Measurements from ENCODE around the gene CYP26A1. TPM values are rescaled to one million over a fixed set of nuclear protein-coding genes. Genes with fewer than 3 reads are reported as not detected.

Gene CYP26A1
- total RNA-seq, 1 experiment from 2014 or later, result 1.7 TPM

- no peaks in the 10 kb centered on the region for H3K36me3 ChIP-seq
- H3K4me3 ChIP-seq, result no peak overlapping the region
- H3K27me3 ChIP-seq (replicated peaks), result no peaks in the 10 kb centered on the region
- peak in 1 of 2 experiments; percentile 34 for DNase-seq (ENCODE audit: low read depth in 1 of 2, low spot score in 2 of 2)
- peaks cover 70% of the 10 kb centered on the region for H3K4me1 ChIP-seq (replicated peaks)
- H3K9me3 ChIP-seq (replicated peaks), result no peaks in the 10 kb centered on the region
- peak overlapping the region; percentile 56 for H3K27ac ChIP-seq
Observed at GRCh38 chr10:93079663-93080349, 6.1 kb downstream of the CYP26A1 start.

DNA sequence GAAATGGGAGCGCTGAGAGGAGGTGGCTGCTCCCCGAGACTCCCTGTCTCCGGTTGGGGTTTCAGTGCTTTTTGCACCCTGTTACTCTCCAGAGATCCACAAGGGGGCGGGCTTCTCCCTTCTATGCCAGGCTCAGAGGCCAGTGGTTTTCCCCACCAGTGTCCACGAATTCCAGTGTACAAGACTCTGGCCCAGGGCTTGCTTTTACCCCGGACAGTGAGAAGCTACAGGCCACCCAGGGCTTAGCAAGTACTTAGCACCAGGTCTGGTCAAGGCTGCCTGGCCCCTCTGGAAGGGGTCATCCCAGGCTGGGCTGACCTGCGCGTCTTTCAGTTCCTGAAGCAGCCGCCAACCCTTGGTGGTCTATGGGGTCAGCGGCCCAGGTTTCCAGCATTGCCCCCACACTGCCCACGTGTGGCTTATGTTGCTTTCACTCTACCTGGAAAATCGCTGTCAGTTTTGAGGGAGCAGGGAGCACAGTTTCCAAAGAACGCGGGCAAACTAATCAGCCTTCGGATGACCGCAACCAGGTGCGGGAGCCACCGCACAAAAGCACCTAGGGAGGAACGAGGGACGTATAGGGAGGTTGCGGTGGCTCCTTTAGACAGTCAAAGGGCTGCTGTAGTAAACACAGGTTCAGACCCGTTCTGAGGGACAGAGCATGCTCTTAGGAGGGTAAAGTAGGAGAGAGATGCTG, 6.8 kb downstream of the CYP26A1 start:
- peak; percentile 72 to 76 for DNase-seq (ENCODE audit: low read depth in 1 of 2, low spot score in 2 of 2)
- Histone ChIP-seq H3K27ac (peak overlapping the region; percentile 56), H3K9me3 (replicated peaks) (no peaks in the 10 kb centered on the region), H3K36me3 (no peaks in the 10 kb centered on the region), H3K27me3 (replicated peaks) (no peaks in the 10 kb centered on the region), H3K4me3 (no peak overlapping the region), H3K4me1 (replicated peaks) (peaks cover 67% of the 10 kb centered on the region)

DNA sequence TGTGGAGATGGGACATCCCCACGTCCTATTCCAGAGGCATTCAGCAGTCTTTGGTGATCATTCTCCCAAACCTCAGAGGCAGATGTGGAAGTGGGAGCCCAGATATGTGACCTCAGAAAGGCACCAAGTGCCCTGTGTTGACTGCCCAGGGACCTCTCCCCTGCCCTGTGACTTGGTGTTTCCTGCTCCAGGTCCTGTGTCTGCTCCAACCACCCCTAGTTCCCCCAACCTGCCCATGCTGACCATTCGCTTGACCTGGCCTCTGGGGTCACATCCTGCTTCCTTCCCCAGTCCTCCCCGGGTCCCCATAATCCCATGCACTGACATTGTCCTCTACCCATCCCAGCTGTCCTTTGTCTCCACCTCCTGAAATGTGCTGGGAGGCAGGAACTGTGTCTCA, 7.6 kb downstream of the CYP26A1 start:
- no peak overlapping the region for H3K4me3 ChIP-seq
- H3K27me3 ChIP-seq (replicated peaks), result no peaks in the 10 kb centered on the region
- DNase-seq (ENCODE audit: low read depth in 1 of 2, low spot score in 2 of 2), result peak in 1 of 2 experiments; percentile 39
- H3K9me3 ChIP-seq (replicated peaks), result no peaks in the 10 kb centered on the region
- H3K4me1 ChIP-seq (replicated peaks), result peaks cover 62% of the 10 kb centered on the region
- H3K36me3 ChIP-seq, result no peaks in the 10 kb centered on the region
- H3K27ac ChIP-seq, result peak overlapping the region; percentile 56; the same call in 1 of the 2 replicates

DNA sequence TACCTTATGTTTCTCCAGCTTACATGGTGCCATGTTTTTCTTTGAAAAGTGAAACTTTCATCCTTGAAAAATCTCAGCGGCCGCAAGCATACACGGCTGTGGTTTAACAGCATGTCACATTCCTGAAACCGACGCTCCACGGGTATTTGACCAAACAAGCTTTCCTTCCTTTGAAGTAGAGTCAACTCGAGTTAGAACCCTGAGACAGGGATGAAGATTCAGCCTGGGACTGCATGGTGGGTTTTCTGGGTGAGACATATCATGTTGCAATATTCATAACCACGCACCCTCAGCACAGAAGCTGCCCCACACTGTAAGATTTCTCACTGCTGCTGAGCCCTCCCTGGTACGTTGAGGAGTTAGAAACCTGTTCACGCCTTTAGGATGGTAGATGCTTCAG, 8.1 kb downstream of the CYP26A1 start:
- no peak overlapping the region for H3K4me3 ChIP-seq

GRCh38 chr10:93083743-93084539, 10.2 kb downstream of the CYP26A1 start:
- no peak overlapping the region for H3K4me3 ChIP-seq
- no peaks in the 10 kb centered on the region for H3K36me3 ChIP-seq
- H3K27ac ChIP-seq, result no peak overlapping the region
- H3K9me3 ChIP-seq (replicated peaks), result no peaks in the 10 kb centered on the region
- H3K27me3 ChIP-seq (replicated peaks), result no peaks in the 10 kb centered on the region
- H3K4me1 ChIP-seq (replicated peaks), result peaks cover 36% of the 10 kb centered on the region
- peak in 1 of 2 experiments; percentile 13 for DNase-seq (ENCODE audit: low read depth in 1 of 2, low spot score in 2 of 2)

More for the DNA sequence above, 8.1 kb downstream of the CYP26A1 start:
- H3K36me3 ChIP-seq, result no peaks in the 10 kb centered on the region
- H3K9me3 ChIP-seq (replicated peaks), result no peaks in the 10 kb centered on the region
- peak; percentile 64 to 65 for DNase-seq (ENCODE audit: low read depth in 1 of 2, low spot score in 2 of 2)
- no peak overlapping the region for H3K27ac ChIP-seq
- H3K27me3 ChIP-seq (replicated peaks), result no peaks in the 10 kb centered on the region
- peaks cover 57% of the 10 kb centered on the region for H3K4me1 ChIP-seq (replicated peaks)

DNA sequence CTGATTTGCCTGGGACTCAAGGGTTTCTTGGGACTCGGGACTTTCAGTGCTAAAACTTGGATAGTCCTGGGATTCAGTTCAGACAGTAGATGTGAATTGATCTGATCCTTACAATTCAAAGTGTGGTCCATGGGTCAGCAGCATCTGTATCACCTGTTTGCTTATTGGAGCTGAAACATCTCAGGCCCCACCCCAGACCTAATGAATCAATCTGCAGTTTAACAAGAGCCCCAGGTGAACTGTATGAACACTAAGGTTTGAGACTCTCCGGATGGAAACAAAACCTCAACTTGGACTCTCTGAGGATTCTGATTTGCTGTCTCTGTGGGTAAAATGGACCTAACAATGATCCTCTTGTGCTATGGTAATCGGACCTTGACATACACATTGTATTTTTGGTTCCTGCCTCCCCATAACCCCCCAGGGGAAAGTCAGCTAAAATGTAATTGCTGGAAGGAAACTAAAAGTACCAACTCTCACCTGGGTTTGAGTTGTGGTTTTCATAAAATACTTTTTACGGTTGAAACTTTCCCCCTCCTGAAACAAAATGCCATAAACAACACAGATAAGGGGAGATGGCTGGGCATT, 11.7 kb downstream of the CYP26A1 start:
- no peaks in the 10 kb centered on the region for H3K36me3 ChIP-seq
- H3K9me3 ChIP-seq (replicated peaks), result no peaks in the 10 kb centered on the region
- H3K4me3 ChIP-seq, result no peak overlapping the region
- DNase-seq (ENCODE audit: low read depth in 1 of 2, low spot score in 2 of 2), result no peak
- no peak overlapping the region for H3K27ac ChIP-seq
- H3K27me3 ChIP-seq (replicated peaks), result no peaks in the 10 kb centered on the region
- H3K4me1 ChIP-seq (replicated peaks), result peaks cover 22% of the 10 kb centered on the region

- Histone ChIP-seq H3K9me3 (replicated peaks) (no peaks in the 10 kb centered on the region), H3K27me3 (replicated peaks) (no peaks in the 10 kb centered on the region)
Observed at GRCh38 chr10:93086289-93086688, 12.6 kb downstream of the CYP26A1 start.

DNA sequence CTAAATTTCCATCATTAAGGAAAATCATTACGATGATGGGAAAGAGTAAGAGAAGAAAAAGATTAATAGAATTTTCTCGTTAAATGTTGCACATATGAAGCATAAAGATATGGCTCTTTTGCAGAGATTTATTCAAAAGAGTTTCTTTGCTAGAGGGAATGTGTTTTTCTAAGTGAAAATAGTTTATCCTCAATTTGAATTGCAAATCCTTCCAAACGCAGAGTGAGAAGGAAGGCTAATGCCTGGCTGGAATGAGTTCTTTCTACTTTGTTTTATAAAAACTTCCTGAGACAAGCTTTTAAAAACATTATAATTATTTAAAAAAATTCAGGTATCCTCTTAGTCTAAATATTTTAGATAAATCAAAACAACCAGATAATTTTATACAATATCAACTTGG, 14.2 kb downstream of the CYP26A1 start:
- H3K9me3 ChIP-seq (replicated peaks), result no peaks in the 10 kb centered on the region
- H3K36me3 ChIP-seq, result no peaks in the 10 kb centered on the region
- DNase-seq (ENCODE audit: low read depth in 1 of 2, low spot score in 2 of 2), result no peak
- H3K27me3 ChIP-seq (replicated peaks), result no peaks in the 10 kb centered on the region
- no peak overlapping the region for H3K4me3 ChIP-seq
- H3K27ac ChIP-seq, result no peak overlapping the region
- H3K4me1 ChIP-seq (replicated peaks), result no peaks in the 10 kb centered on the region

More at GRCh38 chr10:93086289-93086688, 12.6 kb downstream of the CYP26A1 start:
- no peaks in the 10 kb centered on the region for H3K36me3 ChIP-seq
- DNase-seq (ENCODE audit: low read depth in 1 of 2, low spot score in 2 of 2), result peak in 1 of 2 experiments; percentile 21
- H3K4me3 ChIP-seq, result no peak overlapping the region
- H3K4me1 ChIP-seq (replicated peaks), result peaks cover 12% of the 10 kb centered on the region
- no peak overlapping the region for H3K27ac ChIP-seq

DNA sequence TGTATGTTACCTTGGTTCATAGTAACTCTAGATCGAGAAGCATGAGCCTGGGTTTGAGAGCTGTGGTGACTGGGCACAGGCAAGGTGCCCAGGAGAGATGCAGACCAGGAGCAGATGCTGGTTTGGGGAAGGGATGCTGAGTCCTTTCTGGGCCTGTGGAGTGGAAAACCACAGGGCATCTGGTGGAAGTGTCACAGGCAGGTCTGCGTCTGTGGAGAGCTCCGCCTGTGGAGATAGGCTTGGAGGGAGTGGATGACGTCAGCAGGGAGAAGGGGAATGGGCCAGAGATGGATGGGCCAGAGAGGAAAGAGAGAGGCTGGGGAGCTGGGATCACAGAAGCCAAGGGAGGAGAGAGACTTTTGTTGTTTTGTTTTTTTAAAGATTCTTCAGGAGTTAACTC, 14.8 kb downstream of the CYP26A1 start:
- Histone ChIP-seq H3K9me3 (replicated peaks) (no peaks in the 10 kb centered on the region), H3K4me3 (no peak overlapping the region), H3K27ac (no peak overlapping the region), H3K27me3 (replicated peaks) (no peaks in the 10 kb centered on the region), H3K4me1 (replicated peaks) (no peaks in the 10 kb centered on the region), H3K36me3 (no peaks in the 10 kb centered on the region)
- peak in 1 of 2 experiments; percentile 22 for DNase-seq (ENCODE audit: low read depth in 1 of 2, low spot score in 2 of 2)

DNA sequence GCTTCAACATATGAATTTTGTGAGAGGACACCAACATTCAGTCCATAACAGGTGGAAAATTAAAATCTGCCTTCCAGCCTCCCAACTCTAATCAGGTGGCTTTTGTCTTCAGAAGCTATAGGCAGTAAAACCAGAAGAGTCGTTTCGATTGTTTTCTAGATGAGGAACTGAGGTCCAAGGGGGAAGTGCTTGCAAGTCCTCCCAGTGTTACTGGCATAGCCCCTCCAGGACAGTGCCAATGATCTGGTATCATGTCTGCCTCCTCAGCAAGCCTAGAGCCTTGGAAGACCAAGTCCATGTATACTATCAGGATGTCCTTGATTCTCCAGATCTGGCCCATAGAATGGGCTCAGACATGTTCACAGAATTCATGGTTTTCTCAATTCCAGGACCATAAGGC, 16.9 kb downstream of the CYP26A1 start:
- no peak overlapping the region for H3K4me3 ChIP-seq
- no peaks in the 10 kb centered on the region for H3K4me1 ChIP-seq (replicated peaks)
- H3K27ac ChIP-seq, result no peak overlapping the region
- H3K36me3 ChIP-seq, result no peaks in the 10 kb centered on the region
- H3K27me3 ChIP-seq (replicated peaks), result no peaks in the 10 kb centered on the region
- H3K9me3 ChIP-seq (replicated peaks), result no peaks in the 10 kb centered on the region
- peak in 1 of 2 experiments; percentile 8 for DNase-seq (ENCODE audit: low read depth in 1 of 2, low spot score in 2 of 2)

DNA sequence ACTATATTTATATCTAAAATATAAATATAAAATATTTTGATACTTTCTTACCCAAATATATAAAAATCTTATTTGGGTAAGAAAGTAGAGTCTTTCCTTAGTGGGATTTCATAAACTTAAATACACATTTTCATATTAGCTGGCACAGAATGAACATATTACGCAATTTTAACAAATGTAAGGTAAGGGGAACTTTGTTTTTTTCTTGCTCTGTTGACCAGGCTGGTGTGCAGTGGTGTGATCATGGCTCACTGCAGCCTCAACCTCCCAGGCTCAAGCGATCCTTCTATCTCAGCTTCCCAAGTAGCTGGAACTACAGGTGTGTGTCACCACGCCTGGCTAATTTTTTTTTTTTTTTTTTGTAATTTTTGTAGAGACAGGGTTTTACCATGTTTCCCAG, 18.3 kb downstream of the CYP26A1 start:
- Histone ChIP-seq H3K9me3 (replicated peaks) (no peaks in the 10 kb centered on the region), H3K36me3 (no peaks in the 10 kb centered on the region), H3K4me3 (no peak overlapping the region), H3K4me1 (replicated peaks) (no peaks in the 10 kb centered on the region), H3K27me3 (replicated peaks) (no peaks in the 10 kb centered on the region), H3K27ac (no peak overlapping the region)
- peak in 1 of 2 experiments; percentile 6 for DNase-seq (ENCODE audit: low read depth in 1 of 2, low spot score in 2 of 2)

GRCh38 chr10:93095225-93095624, 21.5 kb downstream of the CYP26A1 start:
- Histone ChIP-seq H3K9me3 (replicated peaks) (no peaks in the 10 kb centered on the region), H3K4me3 (no peak overlapping the region), H3K36me3 (no peaks in the 10 kb centered on the region), H3K27me3 (replicated peaks) (no peaks in the 10 kb centered on the region), H3K27ac (no peak overlapping the region), H3K4me1 (replicated peaks) (no peaks in the 10 kb centered on the region)
- peak in 1 of 2 experiments; percentile 19 for DNase-seq (ENCODE audit: low read depth in 1 of 2, low spot score in 2 of 2)

DNA sequence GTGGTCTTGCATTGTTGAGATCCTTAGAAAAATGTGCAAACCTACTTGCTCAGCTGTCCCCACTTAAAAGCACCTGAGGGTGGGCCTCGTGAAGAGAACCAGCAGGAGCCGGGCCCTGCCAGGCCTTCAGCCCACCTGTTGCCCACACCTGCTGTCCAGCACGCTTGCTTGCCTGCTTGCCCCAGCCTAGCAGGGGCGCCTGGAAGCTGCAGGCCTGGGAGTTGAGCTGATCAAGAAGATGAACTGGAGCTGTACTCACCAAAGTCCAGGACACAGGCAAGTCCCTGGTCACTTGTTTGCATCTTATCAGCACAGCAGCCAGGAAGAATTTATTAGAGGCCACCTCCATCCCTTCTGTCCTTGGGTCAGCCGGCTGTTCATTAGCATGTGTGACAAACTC, 23.2 kb downstream of the CYP26A1 start:
- no peaks in the 10 kb centered on the region for H3K9me3 ChIP-seq (replicated peaks)
- H3K27ac ChIP-seq, result no peak overlapping the region
- no peaks in the 10 kb centered on the region for H3K4me1 ChIP-seq (replicated peaks)
- no peaks in the 10 kb centered on the region for H3K27me3 ChIP-seq (replicated peaks)
- no peak overlapping the region for H3K4me3 ChIP-seq
- DNase-seq (ENCODE audit: low read depth in 1 of 2, low spot score in 2 of 2), result peak in 1 of 2 experiments; percentile 25
- no peaks in the 10 kb centered on the region for H3K36me3 ChIP-seq

Measured in SJSA1 (cell line).